Spinal cord (tissue), 10 donors: ENCODE data around the gene TAF3. TPM values are rescaled to one million over a fixed set of nuclear protein-coding genes. Genes with fewer than 3 reads are reported as not detected.

Experiments
- DNase-seq, 6 donors: peaks; one replicate each; pipeline versions ENCODE4 v3.0.0 to v3.0.0-alpha.2; 2013 to 2015; ENCODE audit warnings: low spot score in 6 of 6, low read depth in 4 of 6
- H3K27ac ChIP-seq: one replicate; pipeline ENCODE4 v1.5.1; 2013; ENCODE audit warnings: low read depth, low read length, control low read depth
- H3K27me3 ChIP-seq: one replicate; pipeline ENCODE4 v1.6.1; 2013; ENCODE audit warnings: low read length; ENCODE audit not compliant: control insufficient read depth, insufficient read depth
- H3K36me3 ChIP-seq: one replicate; pipeline ENCODE4 v1.6.1; 2013; ENCODE audit warnings: low read length; ENCODE audit not compliant: control insufficient read depth, insufficient read depth
- H3K4me1 ChIP-seq: one replicate; pipeline ENCODE4 v1.6.1; 2013; ENCODE audit warnings: low read length; ENCODE audit not compliant: control insufficient read depth, insufficient read depth
- H3K4me3 ChIP-seq: one replicate; pipeline ENCODE4 v1.5.1; 2013; ENCODE audit warnings: low read depth, low read length, control low read depth
- H3K9me3 ChIP-seq: one replicate; pipeline ENCODE4 v1.6.1; 2013; ENCODE audit warnings: low read length; ENCODE audit not compliant: control insufficient read depth, insufficient read depth
- WGBS: methylation state at CpG from one replicate; pipeline ENCODE4 v1.1.5; 2013; ENCODE audit warnings: missing lambda C conversion rate; ENCODE audit not compliant: insufficient coverage; 5-methylcytosine and 5-hydroxymethylcytosine counted together
- polyA plus RNA-seq, 2 donors: library from polyadenylated mRNA; unstranded; fragments of 120-200 nt; gene quantifications; one replicate each; pipeline ENCODE4 v1.2.1, GENCODE V29; 2013; ENCODE audit not compliant: insufficient read length in 2 of 2
- total RNA-seq, 2 donors: library from RNA; depleted of rRNA in 1 of 2; stranded (reverse); fragments of 120-200 nt in 1 of 2; fragments of >200 nt in 1 of 2; gene quantifications; one replicate each; pipeline versions ENCODE4 v1.2.3 to v1.2.4, GENCODE V29; 2013 to 2014
- donor health status: healthy.

The TAF3 gene
- total and polyA plus RNA-seq, 4 donors: 3.8 to 10.8 (median 6.1) TPM

DNA sequence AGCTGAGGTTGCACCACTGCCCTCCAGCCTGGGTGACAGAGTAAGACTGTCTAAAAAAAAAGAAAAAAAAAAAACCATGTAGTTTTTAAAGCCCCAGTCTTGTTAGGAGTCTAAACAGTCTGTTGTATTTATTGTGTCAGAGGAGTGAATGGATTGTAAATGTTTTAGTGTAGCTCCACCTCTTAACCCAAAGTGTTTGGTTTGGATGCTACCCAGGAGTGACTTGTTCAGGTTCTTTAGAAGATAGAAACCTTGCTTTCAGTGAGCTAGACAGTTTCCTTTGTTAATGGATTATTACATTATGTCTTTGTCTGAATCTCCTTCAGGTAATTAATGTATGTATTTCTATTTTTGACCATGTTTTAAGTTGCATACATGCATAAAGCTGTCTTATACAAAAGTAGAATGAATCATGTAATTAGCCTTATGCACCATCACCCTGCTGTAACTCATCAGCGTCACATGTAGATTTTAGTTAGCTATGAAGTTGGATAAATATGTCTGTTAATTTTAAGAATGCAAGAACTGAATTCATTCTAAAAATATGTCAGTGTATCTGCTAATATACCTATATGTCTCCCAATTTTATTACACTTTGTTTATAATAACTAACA is 97.7 kb downstream of the TAF3 start:
- Histone ChIP-seq H3K36me3 (no peaks in the 10 kb centered on the region), H3K4me1 (peaks cover 6% of the 10 kb centered on the region), H3K4me3 (no peak overlapping the region), H3K9me3 (no peaks in the 10 kb centered on the region), H3K27me3 (no peaks in the 10 kb centered on the region), H3K27ac (no peak overlapping the region)
- WGBS: no CpG with 5 or more reads among the region's 1 CpG
- peak in 1 of 6 donors; percentile 14 for DNase-seq

DNA sequence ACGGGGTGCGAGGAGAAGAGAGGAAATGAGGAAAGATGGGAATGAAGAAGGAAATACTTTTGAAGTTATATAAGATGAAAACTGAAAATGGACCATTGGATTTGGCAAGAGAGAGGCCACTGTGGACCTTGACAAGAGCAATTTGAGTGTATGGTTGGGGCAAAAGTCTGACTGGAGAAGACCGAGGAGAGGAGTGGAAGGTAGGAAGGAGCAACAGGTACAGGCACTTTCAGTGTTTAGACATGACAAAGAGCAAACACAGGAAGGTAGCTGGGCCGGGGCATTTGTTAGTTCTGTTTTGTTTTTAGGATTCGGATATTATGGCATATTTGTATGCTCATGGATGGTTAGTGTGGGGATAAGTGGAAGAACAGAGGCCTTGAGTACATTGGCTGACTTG is 99.4 kb downstream of the TAF3 start:
- H3K36me3 ChIP-seq: no peaks in the 10 kb centered on the region
- DNase-seq: no peak
- H3K27me3 ChIP-seq: no peaks in the 10 kb centered on the region
- H3K4me1 ChIP-seq: peaks cover 6% of the 10 kb centered on the region
- no peaks in the 10 kb centered on the region for H3K9me3 ChIP-seq
- 96% methylated on average over 5 of the region's 5 CpGs for WGBS
- no peak overlapping the region for H3K4me3 ChIP-seq
- no peak overlapping the region for H3K27ac ChIP-seq

DNA sequence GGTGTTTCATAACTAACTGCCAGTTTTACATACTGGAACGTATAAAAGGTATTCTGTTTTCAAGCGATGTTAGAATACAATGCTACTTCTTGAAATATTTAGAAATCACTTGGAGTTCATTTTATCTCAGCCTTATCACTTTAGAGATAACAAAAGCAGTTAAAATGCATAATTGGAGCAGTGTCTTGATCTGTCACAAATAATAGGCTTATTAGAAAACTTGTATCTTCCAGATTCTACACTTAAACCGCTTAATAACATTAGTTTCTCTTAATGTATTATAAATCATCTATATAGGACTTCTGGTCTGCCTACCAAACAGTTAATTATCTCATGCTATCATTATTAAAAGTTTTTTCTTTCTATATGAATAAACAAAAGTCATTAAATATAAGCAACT is 104.4 kb downstream of the TAF3 start:
- no peaks in the 10 kb centered on the region for H3K27me3 ChIP-seq
- no peaks in the 10 kb centered on the region for H3K4me1 ChIP-seq
- no peak overlapping the region for H3K27ac ChIP-seq
- no peaks in the 10 kb centered on the region for H3K36me3 ChIP-seq
- DNase-seq: no peak
- H3K9me3 ChIP-seq: no peaks in the 10 kb centered on the region
- WGBS: no CpG with 5 or more reads among the region's 3 CpGs
- H3K4me3 ChIP-seq: no peak overlapping the region

DNA sequence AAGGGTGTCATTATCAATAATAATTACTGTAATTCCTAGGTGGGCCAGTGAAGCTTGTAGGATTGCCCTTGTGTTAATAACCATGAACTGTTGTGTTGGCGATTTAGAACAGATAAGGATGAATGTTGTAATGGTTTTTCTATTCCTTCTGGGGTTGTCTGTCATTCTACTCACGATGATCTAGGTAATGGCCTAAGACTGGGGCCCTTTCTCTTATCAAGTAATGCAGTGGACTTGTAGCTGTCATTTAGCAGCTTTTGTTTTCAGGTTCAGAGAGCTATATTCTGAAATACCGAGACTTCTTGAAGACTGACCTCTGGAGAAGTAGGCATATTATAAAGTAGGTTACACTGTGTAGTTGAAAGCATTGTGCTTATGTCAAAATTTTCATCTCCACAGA is 110.2 kb downstream of the TAF3 start:
- Histone ChIP-seq H3K9me3 (no peaks in the 10 kb centered on the region), H3K4me1 (no peaks in the 10 kb centered on the region), H3K27me3 (no peaks in the 10 kb centered on the region), H3K36me3 (no peaks in the 10 kb centered on the region), H3K4me3 (no peak overlapping the region), H3K27ac (no peak overlapping the region)
- WGBS: 86% methylated on average over 3 of the region's 3 CpGs
- DNase-seq: no peak

DNA sequence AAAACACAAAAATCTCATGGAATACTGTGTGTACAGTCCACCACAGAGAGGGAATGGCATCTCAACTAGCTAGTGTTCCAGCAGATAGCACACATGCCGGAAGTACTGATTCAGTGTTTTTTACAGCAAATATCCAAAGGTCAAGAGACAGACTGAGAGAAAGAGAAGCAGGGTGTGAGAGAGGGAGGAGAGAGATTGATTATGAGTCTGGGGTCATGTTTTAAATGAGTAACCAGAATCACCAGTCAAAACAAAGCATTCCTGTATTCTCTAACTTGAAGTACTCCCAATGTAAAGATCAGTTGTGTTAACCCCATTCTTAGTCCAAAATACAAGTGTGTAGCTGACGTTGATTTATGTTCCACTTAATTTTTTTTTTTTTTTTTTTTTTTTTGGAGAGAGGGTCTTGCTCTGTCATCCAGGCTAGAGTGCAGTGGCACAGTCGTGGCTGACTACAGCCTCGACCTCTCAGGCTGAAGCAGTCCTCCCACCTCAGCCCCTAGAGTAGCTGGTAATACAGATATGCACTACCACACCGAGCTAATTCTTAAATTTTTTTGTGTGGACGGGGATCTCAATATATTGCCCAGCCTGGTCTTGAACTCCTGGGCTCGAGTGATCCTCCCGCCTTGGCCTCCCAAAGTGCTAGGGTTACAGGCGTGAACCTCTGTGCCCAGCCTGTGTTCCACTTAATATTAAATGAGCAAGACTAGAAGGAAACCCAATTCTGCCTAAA is 114.2 kb downstream of the TAF3 start:
- Histone ChIP-seq H3K4me3 (no peak overlapping the region), H3K36me3 (no peaks in the 10 kb centered on the region), H3K9me3 (peaks cover 6% of the 10 kb centered on the region), H3K27ac (no peak overlapping the region), H3K27me3 (no peaks in the 10 kb centered on the region), H3K4me1 (no peaks in the 10 kb centered on the region)
- DNase-seq: no peak
- 100% methylated on average over 1 of the region's 9 CpGs for WGBS

DNA sequence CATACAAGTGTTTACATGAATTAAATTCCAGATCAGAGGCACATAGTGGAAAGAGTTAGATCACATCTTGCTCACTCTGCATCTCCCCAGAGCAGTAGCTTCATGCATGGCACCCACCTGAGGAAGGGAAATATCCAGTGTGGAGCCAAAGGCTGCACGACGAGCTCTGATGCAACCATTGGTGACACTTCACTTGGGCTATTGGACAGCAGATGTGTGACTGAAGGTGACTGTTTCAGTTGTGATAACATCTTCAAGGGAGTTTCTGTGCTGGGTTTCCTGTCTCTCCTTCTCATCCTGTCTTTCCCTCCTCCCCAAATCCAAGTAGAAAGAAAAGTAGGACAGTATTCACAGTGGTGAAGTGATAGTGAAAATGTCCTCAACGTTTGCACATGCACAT is 115.0 kb downstream of the TAF3 start:
- no peak for DNase-seq
- WGBS: no CpG with 5 or more reads among the region's 3 CpGs
- no peaks in the 10 kb centered on the region for H3K4me1 ChIP-seq
- H3K27me3 ChIP-seq: no peaks in the 10 kb centered on the region
- H3K27ac ChIP-seq: no peak overlapping the region
- peaks cover 6% of the 10 kb centered on the region for H3K9me3 ChIP-seq
- H3K36me3 ChIP-seq: no peaks in the 10 kb centered on the region
- no peak overlapping the region for H3K4me3 ChIP-seq

DNA sequence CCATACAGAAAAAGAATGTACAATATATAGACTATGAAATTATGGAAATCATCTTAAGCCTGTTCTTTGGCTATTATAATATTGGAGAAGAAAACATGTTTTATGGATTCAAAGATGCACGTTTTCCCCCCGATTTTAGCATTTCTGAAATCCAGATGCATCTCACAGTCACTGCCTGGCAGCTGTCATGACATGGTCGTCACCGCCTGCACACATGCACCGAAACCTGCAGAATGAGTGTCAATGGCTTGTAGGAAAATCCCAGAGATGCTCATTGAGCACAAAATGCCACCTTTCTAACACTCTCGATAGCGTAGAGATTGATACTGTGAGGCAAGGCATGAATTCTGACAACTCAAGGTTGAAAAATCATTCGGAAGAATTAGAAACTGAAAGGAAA is 115.5 kb downstream of the TAF3 start:
- peaks cover 6% of the 10 kb centered on the region for H3K9me3 ChIP-seq
- no peaks in the 10 kb centered on the region for H3K36me3 ChIP-seq
- no peak overlapping the region for H3K4me3 ChIP-seq
- DNase-seq: peak in 1 of 6 donors; percentile 19
- no peaks in the 10 kb centered on the region for H3K4me1 ChIP-seq
- H3K27ac ChIP-seq: no peak overlapping the region
- 95% methylated on average over 4 of the region's 8 CpGs for WGBS
- H3K27me3 ChIP-seq: no peaks in the 10 kb centered on the region

DNA sequence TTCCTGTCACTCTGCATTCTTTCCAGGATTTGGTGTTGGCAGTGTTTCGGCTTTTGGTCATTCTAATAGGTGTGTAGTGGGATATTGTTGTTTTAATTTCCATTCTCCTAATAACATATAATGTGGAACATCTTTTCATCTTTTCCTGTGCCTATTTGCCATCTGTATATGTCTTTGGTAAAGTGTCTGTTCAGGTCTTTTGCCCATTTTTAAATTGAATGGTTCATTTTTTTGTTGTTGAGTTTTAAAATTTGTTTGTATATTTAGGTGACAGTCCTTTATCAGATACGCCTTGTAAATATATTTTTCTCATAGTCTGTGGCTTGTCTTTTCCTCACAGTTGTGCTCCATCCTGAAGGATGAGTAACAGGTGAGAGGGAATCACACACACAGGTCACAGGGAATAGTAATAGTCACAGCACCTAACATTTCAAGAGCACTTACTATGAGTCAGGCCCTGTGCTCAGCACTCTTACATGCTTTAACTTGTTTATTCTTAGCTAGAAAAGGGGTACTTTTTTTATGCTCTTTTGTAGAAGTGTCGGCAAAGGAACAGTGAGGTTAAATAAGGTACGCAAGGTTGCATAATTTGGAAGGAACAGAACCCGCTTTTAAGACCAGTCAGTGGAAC is 119.1 kb downstream of the TAF3 start:
- Histone ChIP-seq H3K4me1 (no peaks in the 10 kb centered on the region), H3K4me3 (no peak overlapping the region), H3K27me3 (no peaks in the 10 kb centered on the region), H3K27ac (no peak overlapping the region), H3K36me3 (no peaks in the 10 kb centered on the region), H3K9me3 (peaks cover 6% of the 10 kb centered on the region)
- WGBS: 100% methylated on average over 2 of the region's 5 CpGs
- DNase-seq: no peak

DNA sequence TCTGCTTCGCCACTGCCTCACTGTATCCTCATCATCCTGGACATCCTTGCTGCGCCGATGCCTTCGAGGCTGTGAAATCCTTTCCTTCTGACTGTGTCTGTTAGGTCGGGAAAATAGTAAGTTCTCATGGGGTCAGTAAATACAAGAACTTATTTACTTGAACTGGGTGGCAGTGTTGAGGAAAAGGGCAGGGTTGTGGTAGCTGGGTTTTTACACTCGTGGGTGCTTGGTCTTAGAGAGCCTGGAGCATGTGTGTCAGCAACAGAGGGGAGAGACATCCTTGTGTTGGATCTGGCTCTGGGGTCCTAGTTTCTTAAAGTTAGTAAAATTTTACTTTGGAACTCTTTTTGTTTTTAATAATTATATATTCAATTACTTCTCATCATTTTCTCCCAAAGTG is 123.3 kb downstream of the TAF3 start:
- WGBS: 75% methylated on average over 2 of the region's 6 CpGs
- Histone ChIP-seq H3K27me3 (no peaks in the 10 kb centered on the region), H3K4me1 (no peaks in the 10 kb centered on the region), H3K4me3 (no peak overlapping the region), H3K36me3 (no peaks in the 10 kb centered on the region), H3K27ac (no peak overlapping the region), H3K9me3 (peaks cover 6% of the 10 kb centered on the region)
- DNase-seq: no peak

DNA sequence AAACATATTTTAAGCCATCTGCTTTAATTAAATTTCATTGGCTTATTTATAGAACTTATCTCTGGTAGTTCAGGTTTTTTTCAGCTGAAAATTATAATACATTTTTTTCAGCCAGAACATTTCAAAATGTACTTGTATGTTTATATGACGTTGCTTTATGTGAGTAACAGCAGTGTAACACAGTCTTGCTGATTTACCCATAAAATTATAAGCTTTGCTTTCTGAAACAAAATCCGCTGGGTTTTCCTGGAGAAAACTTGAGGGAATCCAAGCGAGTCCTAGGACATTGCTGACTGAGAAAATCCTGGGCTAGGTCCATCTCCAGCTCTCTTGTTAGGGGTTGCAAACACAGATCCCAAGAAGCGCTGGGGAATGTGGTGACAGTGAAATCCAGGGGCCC is 124.0 kb downstream of the TAF3 start:
- H3K4me3 ChIP-seq: no peak overlapping the region
- WGBS: 100% methylated on average over 3 of the region's 4 CpGs
- H3K4me1 ChIP-seq: no peaks in the 10 kb centered on the region
- H3K36me3 ChIP-seq: no peaks in the 10 kb centered on the region
- peaks cover 2% of the 10 kb centered on the region for H3K9me3 ChIP-seq
- DNase-seq: no peak
- no peak overlapping the region for H3K27ac ChIP-seq
- no peaks in the 10 kb centered on the region for H3K27me3 ChIP-seq
